GM21390 (cell line): ENCODE data around the gene MZT2A.
"Not testable (repeated sequence)": the region's sequence is repeated elsewhere in the genome, so short reads cannot be mapped to it uniquely, and the experiment has no call there.

Source experiments
- ATAC-seq: cut with Tn5 transposase; IDR thresholded peaks from one replicate; pipeline ENCODE4 v1.9.1; 2021; ENCODE audit not compliant: unreplicated experiment

MZT2A gene

GRCh38 chr2:131493199-131493968 is 1.2 kb upstream of the MZT2A start:
- ATAC-seq = peak; percentile 22

GRCh38 chr2:131492418-131493198 is 411 bp upstream of the MZT2A start:
- ATAC-seq = peak; percentile 64

- ATAC-seq = peak; percentile 2
Observed at GRCh38 chr2:131491469-131491836, 744 bp downstream of the MZT2A start.

GRCh38 chr2:131490616-131491468 is 1.4 kb downstream of the MZT2A start:
- not testable (repeated sequence) for ATAC-seq

- ATAC-seq = no peak
Observed at GRCh38 chr2:131488306-131489205, 3.6 kb downstream of the MZT2A start.

GRCh38 chr2:131486201-131486902 is 5.8 kb downstream of the MZT2A start:
- not testable (repeated sequence) for ATAC-seq

GRCh38 chr2:131484906-131485460 is 7.2 kb downstream of the MZT2A start:
- not testable (repeated sequence) for ATAC-seq

GRCh38 chr2:131483981-131484820 is 8.0 kb downstream of the MZT2A start:
- ATAC-seq = not testable (repeated sequence)

GRCh38 chr2:131482506-131483155 is 9.6 kb downstream of the MZT2A start:
- not testable (repeated sequence) for ATAC-seq

- not testable (repeated sequence) for ATAC-seq
Observed at GRCh38 chr2:131480351-131480750, 11.8 kb downstream of the MZT2A start.

- not testable (repeated sequence) for ATAC-seq
Observed at GRCh38 chr2:131478850-131479461, 13.2 kb downstream of the MZT2A start.

- not testable (repeated sequence) for ATAC-seq
Observed at GRCh38 chr2:131478074-131478849, 13.9 kb downstream of the MZT2A start.

- not testable (repeated sequence) for ATAC-seq
Observed at GRCh38 chr2:131477227-131477626, 15.0 kb downstream of the MZT2A start.

- ATAC-seq = not testable (repeated sequence)
Observed at GRCh38 chr2:131476363-131476762, 15.8 kb downstream of the MZT2A start.

- ATAC-seq = no peak
Observed at GRCh38 chr2:131475831-131476230, 16.4 kb downstream of the MZT2A start, which contains the start of gene TUBA3D. Gene TUBA3D (plus strand): TSS chr2:131476119. CDS start chr2:131476200, 81 bp downstream.

- not testable (repeated sequence) for ATAC-seq
Observed at GRCh38 chr2:131473266-131473665, 18.9 kb downstream of the MZT2A start.
